Sigmoid colon (tissue), 7 donors: ENCODE measurements around the gene TMF1. TPM values are rescaled to one million over a fixed set of nuclear protein-coding genes. Genes with fewer than 3 reads are reported as not detected.

Experiments used
- DNase-seq: peaks from one replicate; pipeline ENCODE4 v3.0.0-alpha.2; 2019
- H3K27ac ChIP-seq, 4 donors: fragments of 200-600 bp; sonication (generic); one replicate each; pipeline ENCODE4 v1.5.1; 2016 to 2019; ENCODE audit warnings: mild to moderate bottlenecking in 1 of 4
- H3K27me3 ChIP-seq, 3 donors: fragments of 200-600 bp; sonication (generic); one replicate each; pipeline ENCODE4 v1.5.1; 2019; ENCODE audit warnings: mild to moderate bottlenecking in 1 of 3
- H3K36me3 ChIP-seq, 4 donors: fragments of 200-600 bp; sonication (generic); one replicate each; pipeline ENCODE4 v1.5.1; 2016 to 2019
- H3K4me1 ChIP-seq, 4 donors: fragments of 200-600 bp; sonication (generic); one replicate each; pipeline ENCODE4 v1.5.1; 2017 to 2019
- H3K4me3 ChIP-seq, 4 donors: fragments of 200-600 bp; sonication (generic); one replicate each; pipeline ENCODE4 v1.5.1; 2017 to 2019; ENCODE audit warnings: mild to moderate bottlenecking in 2 of 4, moderate library complexity in 1 of 4
- H3K9me3 ChIP-seq, 4 donors: fragments of 200-600 bp in 3 of 4; sonication (generic) in 3 of 4; one replicate each; pipeline versions ENCODE4 v1.5.1 to v1.6.1; 2013 to 2019
- EP300 ChIP-seq, 4 donors: sonication (generic); formaldehyde crosslinking; IDR thresholded peaks; one replicate each; pipeline ENCODE4 v1.6.1; 2017; ENCODE audit warnings: antibody characterized with exemption in 4 of 4
- POLR2A ChIP-seq, 2 donors: fragments of 450-650 bp; IDR thresholded peaks; one replicate each; pipeline ENCODE4 v1.6.1; 2016; ENCODE audit warnings: antibody characterized with exemption in 2 of 2, mild to moderate bottlenecking in 2 of 2, moderate library complexity in 2 of 2
- POLR2AphosphoS5 ChIP-seq, 4 donors: sonication (generic); formaldehyde crosslinking; IDR thresholded peaks; one replicate each; pipeline ENCODE4 v1.6.1; 2017; ENCODE audit warnings: antibody characterized with exemption in 4 of 4
- WGBS, 2 donors: extraction: QIAGEN DNeasy Blood & Tissue Kit; methylation state at CpG; one replicate each; pipeline ENCODE4 v1.1.7; 2013; 5-methylcytosine and 5-hydroxymethylcytosine counted together
- intact Hi-C: fragments of 100-400 bp; cut with DNase I; formaldehyde crosslinking; loops from one replicate; pipeline ENCODE4 v1.15.1; 2023
- polyA plus RNA-seq, 3 donors: library from polyadenylated mRNA; stranded (reverse); fragments of 200-250 nt; gene quantifications; one replicate each; pipeline ENCODE4 v1.2.3, GENCODE V29; 2013
- total RNA-seq, 4 donors: library from RNA; depleted of rRNA; stranded (reverse); fragments of >200 nt; gene quantifications; one replicate each; pipeline ENCODE4 v1.1.0, GENCODE V29; 2016
- TF ChIP-seq, protein P1 (sequence below), 4 experiments: fragments of 450-650 bp in 3 of 4; fragments of 200-600 bp in 1 of 4; IDR thresholded peaks; one replicate each; pipeline ENCODE4 v1.5.1; 2016 to 2019; ENCODE audit warnings: antibody characterized with exemption in 4 of 4, mild to moderate bottlenecking in 3 of 4, moderate library complexity in 2 of 4
- donor health status: healthy with polysubstance abuse.
- donor health status: Bipolar disorder and iron deficiency.
- donor health status: healthy.

TMF1 gene
- total and polyA plus RNA-seq, 7 donors, result 9.9 to 32.8 (median 26.9) TPM

- Histone ChIP-seq H3K27me3 (no peaks in the 10 kb centered on the region), H3K27ac (no peak overlapping the region), H3K9me3 (no peaks in the 10 kb centered on the region), H3K4me1 (no peaks in the 10 kb centered on the region), H3K36me3 (peaks cover 30 to 100% (median 67%) of the 10 kb centered on the region in 4 donors), H3K4me3 (no peak overlapping the region)
- intact Hi-C loops, result no loop called here
- no peak for DNase-seq
- TF ChIP-seq POLR2A (IDR thresholded peaks at IDR 0.05), result no peak
- TF ChIP-seq EP300 (IDR thresholded peaks at IDR 0.05), result no peak
- TF ChIP-seq, protein P1, sequence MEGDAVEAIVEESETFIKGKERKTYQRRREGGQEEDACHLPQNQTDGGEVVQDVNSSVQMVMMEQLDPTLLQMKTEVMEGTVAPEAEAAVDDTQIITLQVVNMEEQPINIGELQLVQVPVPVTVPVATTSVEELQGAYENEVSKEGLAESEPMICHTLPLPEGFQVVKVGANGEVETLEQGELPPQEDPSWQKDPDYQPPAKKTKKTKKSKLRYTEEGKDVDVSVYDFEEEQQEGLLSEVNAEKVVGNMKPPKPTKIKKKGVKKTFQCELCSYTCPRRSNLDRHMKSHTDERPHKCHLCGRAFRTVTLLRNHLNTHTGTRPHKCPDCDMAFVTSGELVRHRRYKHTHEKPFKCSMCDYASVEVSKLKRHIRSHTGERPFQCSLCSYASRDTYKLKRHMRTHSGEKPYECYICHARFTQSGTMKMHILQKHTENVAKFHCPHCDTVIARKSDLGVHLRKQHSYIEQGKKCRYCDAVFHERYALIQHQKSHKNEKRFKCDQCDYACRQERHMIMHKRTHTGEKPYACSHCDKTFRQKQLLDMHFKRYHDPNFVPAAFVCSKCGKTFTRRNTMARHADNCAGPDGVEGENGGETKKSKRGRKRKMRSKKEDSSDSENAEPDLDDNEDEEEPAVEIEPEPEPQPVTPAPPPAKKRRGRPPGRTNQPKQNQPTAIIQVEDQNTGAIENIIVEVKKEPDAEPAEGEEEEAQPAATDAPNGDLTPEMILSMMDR (IDR thresholded peaks at IDR 0.05), result no peak
- TF ChIP-seq POLR2AphosphoS5 (IDR thresholded peaks at IDR 0.05), result no peak
- 89 to 90% methylated on average over 7 of the region's 7 CpGs for WGBS, 2 donors
Measured at GRCh38 chr3:69033470-69033869, 18.7 kb downstream of the TMF1 start.

DNA sequence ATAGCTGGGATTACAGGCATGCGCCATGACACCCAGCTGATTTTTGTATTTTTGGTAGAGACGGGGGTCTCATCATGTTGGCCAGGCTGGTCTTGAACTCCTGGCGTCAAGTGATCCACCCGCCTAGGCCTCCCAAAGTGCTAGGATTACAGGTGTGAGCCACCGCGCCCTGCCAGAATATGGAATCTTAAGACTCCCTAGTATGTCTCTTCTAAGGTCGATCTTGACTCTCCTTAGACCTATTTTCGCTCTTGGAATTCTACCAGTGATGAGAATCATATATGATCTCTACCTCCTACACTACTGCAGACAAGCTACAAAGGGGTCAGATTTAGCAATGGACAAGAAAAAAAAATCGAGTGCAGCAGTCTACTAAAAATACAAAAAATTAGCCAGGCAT is 19.4 kb downstream of the TMF1 start:
- 96% methylated on average over 9 of the region's 9 CpGs for WGBS, 2 donors
- no peak for DNase-seq
- H3K4me1 ChIP-seq, result no peaks in the 10 kb centered on the region
- H3K27ac ChIP-seq, result no peak overlapping the region
- H3K36me3 ChIP-seq, result peaks cover 22 to 100% (median 61%) of the 10 kb centered on the region in 4 donors
- TF ChIP-seq POLR2AphosphoS5 (IDR thresholded peaks at IDR 0.05), result no peak
- no peak for TF ChIP-seq POLR2A (IDR thresholded peaks at IDR 0.05)
- TF ChIP-seq, protein P1 (IDR thresholded peaks at IDR 0.05), result no peak
- TF ChIP-seq EP300 (IDR thresholded peaks at IDR 0.05), result no peak
- no peaks in the 10 kb centered on the region for H3K27me3 ChIP-seq
- intact Hi-C loops, result no loop called here
- no peak overlapping the region for H3K4me3 ChIP-seq
- no peaks in the 10 kb centered on the region for H3K9me3 ChIP-seq

GRCh38 chr3:69032142-69032541 is 20.0 kb downstream of the TMF1 start:
- Histone ChIP-seq H3K4me3 (no peak overlapping the region), H3K36me3 (peaks cover 20 to 100% (median 57%) of the 10 kb centered on the region in 4 donors), H3K4me1 (no peaks in the 10 kb centered on the region), H3K27ac (no peak overlapping the region), H3K9me3 (no peaks in the 10 kb centered on the region), H3K27me3 (no peaks in the 10 kb centered on the region)
- intact Hi-C loops, result no loop called here
- no peak for DNase-seq
- 97% methylated on average over 2 of the region's 2 CpGs for WGBS, 2 donors
- TF ChIP-seq EP300 (IDR thresholded peaks at IDR 0.05), result no peak
- TF ChIP-seq POLR2AphosphoS5 (IDR thresholded peaks at IDR 0.05), result no peak
- no peak for TF ChIP-seq POLR2A (IDR thresholded peaks at IDR 0.05)
- TF ChIP-seq, protein P1 (IDR thresholded peaks at IDR 0.05), result no peak

- Histone ChIP-seq H3K27ac (no peak overlapping the region), H3K27me3 (no peaks in the 10 kb centered on the region), H3K4me1 (no peaks in the 10 kb centered on the region), H3K36me3 (peaks cover 20 to 100% (median 58%) of the 10 kb centered on the region in 4 donors), H3K4me3 (no peak overlapping the region), H3K9me3 (no peaks in the 10 kb centered on the region)
- TF ChIP-seq, protein P1 (IDR thresholded peaks at IDR 0.05), result no peak
- TF ChIP-seq POLR2AphosphoS5 (IDR thresholded peaks at IDR 0.05) (no peak), POLR2A (IDR thresholded peaks at IDR 0.05) (no peak), EP300 (IDR thresholded peaks at IDR 0.05) (no peak)
- no peak for DNase-seq
- intact Hi-C loops, result no loop called here
- WGBS, 2 donors, result 87 to 93% methylated on average over 1 of the region's 1 CpG
Measured at GRCh38 chr3:69031635-69032034, 20.5 kb downstream of the TMF1 start.

DNA sequence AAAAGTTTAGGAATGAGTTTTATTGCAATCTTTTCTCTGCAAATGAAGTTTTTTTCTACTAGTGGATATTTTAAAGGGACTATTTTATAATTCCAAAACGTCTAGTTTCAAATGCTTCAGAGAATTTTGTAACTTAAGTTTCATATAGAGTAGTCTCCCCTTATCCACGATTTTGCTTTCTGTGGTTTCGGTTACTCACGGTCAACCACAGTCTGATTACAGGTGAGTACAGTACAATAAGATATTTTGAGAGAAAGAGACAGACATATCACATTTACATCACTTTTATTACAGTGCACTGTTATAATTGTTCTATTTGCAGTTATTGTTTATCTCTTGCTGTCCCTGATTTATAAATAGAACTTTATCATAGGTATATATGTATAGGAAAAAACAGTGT is 31.3 kb downstream of the TMF1 start:
- WGBS, 2 donors, result 72 to 79% methylated on average over 4 of the region's 4 CpGs
- H3K4me1 ChIP-seq, result no peaks in the 10 kb centered on the region

More for the DNA sequence above, 31.3 kb downstream of the TMF1 start:
- no peak overlapping the region for H3K27ac ChIP-seq
- H3K9me3 ChIP-seq, result no peaks in the 10 kb centered on the region
- H3K36me3 ChIP-seq, result peaks cover 10 to 64% (median 22%) of the 10 kb centered on the region in 4 donors
- H3K27me3 ChIP-seq, result no peaks in the 10 kb centered on the region
- intact Hi-C loops, result no loop called here
- TF ChIP-seq, protein P1 (IDR thresholded peaks at IDR 0.05), result no peak
- no peak for TF ChIP-seq POLR2AphosphoS5 (IDR thresholded peaks at IDR 0.05)
- no peak for TF ChIP-seq POLR2A (IDR thresholded peaks at IDR 0.05)
- no peak for TF ChIP-seq EP300 (IDR thresholded peaks at IDR 0.05)
- no peak for DNase-seq
- no peak overlapping the region for H3K4me3 ChIP-seq
